Fibroblast of the conjunctiva (primary cell): ENCODE results near the gene LPCAT2.
A peak's percentile ranks its signal among the peaks of the same experiment; 100 is the strongest.

Experiments used
- DNase-seq: peaks from one replicate; pipeline ENCODE4 v3.0.0-alpha.2; 2010; ENCODE audit warnings: low read depth

The LPCAT2 gene

GRCh38 chr16:55503726-55504550 lies 4.9 kb upstream of the LPCAT2 start:
- DNase-seq, result no peak

- no peak for DNase-seq
Observed at GRCh38 chr16:55505333-55506015, 3.4 kb upstream of the LPCAT2 start.

GRCh38 chr16:55506083-55506482 lies 2.8 kb upstream of the LPCAT2 start:
- no peak for DNase-seq

- no peak for DNase-seq
Observed at GRCh38 chr16:55506708-55507107, 2.2 kb upstream of the LPCAT2 start.

- DNase-seq, result no peak
Observed at GRCh38 chr16:55508271-55508921, 476 bp upstream of the LPCAT2 start.

GRCh38 chr16:55510185-55510805 lies 1.4 kb downstream of the LPCAT2 start:
- no peak for DNase-seq

- DNase-seq, result no peak
Observed at GRCh38 chr16:55512941-55513340, 4.1 kb downstream of the LPCAT2 start.

GRCh38 chr16:55513616-55514015 lies 4.7 kb downstream of the LPCAT2 start:
- DNase-seq, result no peak

GRCh38 chr16:55515111-55515510 lies 6.2 kb downstream of the LPCAT2 start:
- DNase-seq, result no peak

- DNase-seq, result no peak
Observed at GRCh38 chr16:55521792-55522191, 12.9 kb downstream of the LPCAT2 start.

- DNase-seq, result no peak
Observed at GRCh38 chr16:55526441-55526840, 17.6 kb downstream of the LPCAT2 start.

- DNase-seq, result no peak
Observed at GRCh38 chr16:55527885-55528284, 19.0 kb downstream of the LPCAT2 start.

- no peak for DNase-seq
Observed at GRCh38 chr16:55529018-55529417, 20.1 kb downstream of the LPCAT2 start.

GRCh38 chr16:55530316-55530856 lies 21.5 kb downstream of the LPCAT2 start:
- DNase-seq, result no peak

- no peak for DNase-seq
Observed at GRCh38 chr16:55532227-55532626, 23.4 kb downstream of the LPCAT2 start.

- no peak for DNase-seq
Observed at GRCh38 chr16:55534756-55535155, 25.9 kb downstream of the LPCAT2 start.

GRCh38 chr16:55539049-55539448 lies 30.2 kb downstream of the LPCAT2 start:
- no peak for DNase-seq

- DNase-seq, result no peak
Observed at GRCh38 chr16:55539488-55539887, 30.6 kb downstream of the LPCAT2 start.

GRCh38 chr16:55540221-55540620 lies 31.3 kb downstream of the LPCAT2 start:
- no peak for DNase-seq

GRCh38 chr16:55542459-55543082 lies 33.7 kb downstream of the LPCAT2 start:
- peak; percentile 31 for DNase-seq

- peak; percentile 21 for DNase-seq
Observed at GRCh38 chr16:55543472-55543871, 34.6 kb downstream of the LPCAT2 start.

GRCh38 chr16:55552621-55553020 lies 43.7 kb downstream of the LPCAT2 start:
- DNase-seq, result no peak
